SHP77 treated with DMSO at 0.1 percent for 48 hours (cell line): ENCODE results near the gene TENM4.

Source experiments
- DNase-seq: peaks from one replicate; lab custom pipeline; 2025; lab: John Stamatoyannopoulos, UW

Gene TENM4

DNA sequence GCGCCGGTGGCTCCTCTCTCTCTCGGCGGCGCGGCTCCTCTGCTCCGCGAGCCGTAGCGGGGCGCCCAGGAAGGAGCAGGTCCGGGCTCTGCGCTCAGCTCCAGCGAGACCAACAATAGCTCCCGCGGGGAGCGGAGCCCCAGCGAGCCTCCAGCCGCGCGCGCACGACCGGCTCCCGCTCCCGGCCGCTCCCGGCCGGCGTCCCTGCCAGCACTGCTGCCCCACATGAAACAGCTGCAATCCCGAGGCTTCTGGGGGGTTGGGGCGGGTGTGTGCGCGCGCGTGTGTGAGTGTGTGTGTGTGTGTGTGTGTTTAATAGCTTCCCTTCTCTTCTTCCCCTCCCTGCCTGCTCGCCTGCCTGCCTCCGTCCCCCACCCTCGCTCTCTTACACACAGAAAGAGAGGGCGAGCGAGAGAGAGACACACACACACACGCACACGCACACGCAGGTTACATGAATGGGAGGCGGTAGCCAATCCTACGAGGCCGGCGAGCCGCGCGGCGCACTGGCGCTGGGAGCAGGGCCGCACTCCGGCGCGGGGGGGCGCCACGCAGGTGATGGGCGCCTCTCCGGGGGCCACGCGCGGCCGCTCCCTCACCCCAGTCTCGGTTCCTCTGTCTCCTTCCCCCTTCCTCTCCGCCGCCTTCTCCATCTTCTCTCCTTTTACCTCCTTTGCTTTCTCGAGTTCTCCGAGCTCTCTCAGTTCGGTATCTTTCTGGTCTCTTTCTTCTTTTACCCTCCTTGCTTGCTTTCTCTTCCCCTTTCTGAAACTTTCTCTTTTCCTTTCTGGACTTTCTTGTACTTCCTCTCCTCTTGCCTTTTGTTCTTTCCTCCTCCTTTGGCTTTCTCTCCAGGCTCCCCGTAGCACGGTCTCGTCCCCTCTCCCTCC, at the start of gene TENM4:
Gene TENM4 (minus strand): TSS at position 460 of the 890 bp plus-strand sequence. CDS start 371,086 bp downstream, outside the sequence.
- no peak for DNase-seq

DNA sequence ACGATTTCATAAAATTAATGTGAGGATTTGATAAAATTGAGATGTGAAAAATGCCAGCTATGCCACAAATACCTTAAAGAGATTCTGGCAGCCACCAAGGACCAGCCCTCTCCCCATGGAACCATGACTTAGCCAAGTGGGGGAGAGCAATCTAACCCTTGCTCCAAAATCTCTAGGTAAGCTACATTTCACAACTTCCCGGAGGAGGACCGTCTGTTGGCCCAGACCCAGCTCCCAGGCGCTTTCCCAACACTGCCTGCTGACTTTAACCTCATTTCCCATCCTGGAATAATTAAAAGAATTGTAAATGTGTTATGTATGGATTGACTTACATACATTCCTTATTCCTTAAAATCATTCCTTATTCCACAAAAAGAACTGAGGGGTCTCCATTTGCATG, 47.5 kb upstream of the TENM4 start:
- DNase-seq, result no peak

DNA sequence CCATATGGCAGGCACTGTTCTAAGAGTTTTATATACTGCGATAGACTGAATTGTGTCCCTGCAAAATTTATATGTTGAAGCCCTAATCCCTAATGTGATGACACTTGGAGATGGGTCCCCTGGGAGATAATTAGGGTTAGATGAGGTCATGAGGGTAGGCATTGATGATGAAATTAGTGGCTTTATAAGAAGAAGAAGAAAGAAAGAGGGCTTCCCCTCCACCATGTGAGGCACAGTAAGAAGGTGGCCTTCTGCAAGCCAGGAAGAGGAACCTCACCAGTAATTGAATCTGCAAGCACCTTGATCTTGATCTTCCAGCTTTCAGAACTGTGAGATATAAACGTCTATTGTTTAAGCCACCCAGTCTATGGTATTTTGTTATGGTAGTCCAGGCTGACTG, 46.6 kb upstream of the TENM4 start:
- DNase-seq, result no peak

DNA sequence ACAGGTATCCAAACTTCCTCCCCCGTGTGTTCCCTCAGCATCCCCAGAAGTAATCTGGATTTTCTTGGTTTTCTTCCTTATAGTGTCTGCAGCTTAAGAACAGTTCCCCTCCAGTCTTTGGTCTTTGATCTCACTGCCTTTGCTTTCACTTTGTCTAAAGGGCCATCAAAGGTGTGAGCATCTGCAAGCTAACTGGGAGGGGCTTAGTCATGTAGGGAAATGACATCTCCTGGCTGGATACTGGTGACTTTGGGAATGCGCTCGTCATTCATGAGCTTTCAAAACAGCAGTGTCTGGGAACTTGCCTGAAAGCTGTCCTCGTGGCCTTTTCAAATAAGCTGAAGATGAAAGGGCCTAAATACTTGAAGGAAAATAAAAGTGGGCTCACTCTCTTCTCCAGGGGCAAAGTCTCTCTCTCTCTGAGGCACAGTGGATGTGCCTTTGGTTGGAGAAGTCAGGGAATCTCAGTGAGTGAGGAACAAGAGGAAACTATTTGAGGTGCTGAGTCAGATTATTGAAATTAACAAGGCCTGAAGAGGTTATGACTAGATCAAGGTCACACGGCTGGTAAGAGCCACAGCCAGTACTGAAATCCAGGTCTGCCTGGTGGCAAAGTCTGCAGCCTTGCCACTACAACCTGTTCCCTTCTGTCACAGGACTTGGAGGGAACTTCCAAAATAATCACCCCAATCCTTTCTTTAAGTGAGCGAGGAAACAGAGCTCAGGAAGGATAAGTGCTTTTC, 45.6 kb upstream of the TENM4 start:
- no peak for DNase-seq

DNA sequence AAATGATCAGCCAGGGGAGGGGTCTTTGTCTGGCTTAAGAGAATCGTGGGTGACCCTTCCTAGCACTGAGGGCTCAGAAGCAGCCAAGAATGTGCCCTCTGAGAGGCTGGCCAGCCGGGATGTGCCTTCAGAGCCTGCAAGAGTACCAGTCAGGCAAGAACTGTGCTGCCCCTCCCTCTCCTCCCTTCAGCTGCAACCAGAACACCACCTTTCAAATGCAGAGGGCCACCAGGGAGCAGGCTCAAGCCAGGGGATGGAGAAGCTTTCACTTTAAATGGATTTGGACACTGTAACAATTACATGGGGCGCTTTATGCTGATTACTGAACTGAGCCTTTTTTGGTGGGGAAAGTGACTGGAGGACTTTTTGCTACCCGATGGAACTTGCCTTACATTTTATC, 44.9 kb upstream of the TENM4 start:
- DNase-seq, result no peak

DNA sequence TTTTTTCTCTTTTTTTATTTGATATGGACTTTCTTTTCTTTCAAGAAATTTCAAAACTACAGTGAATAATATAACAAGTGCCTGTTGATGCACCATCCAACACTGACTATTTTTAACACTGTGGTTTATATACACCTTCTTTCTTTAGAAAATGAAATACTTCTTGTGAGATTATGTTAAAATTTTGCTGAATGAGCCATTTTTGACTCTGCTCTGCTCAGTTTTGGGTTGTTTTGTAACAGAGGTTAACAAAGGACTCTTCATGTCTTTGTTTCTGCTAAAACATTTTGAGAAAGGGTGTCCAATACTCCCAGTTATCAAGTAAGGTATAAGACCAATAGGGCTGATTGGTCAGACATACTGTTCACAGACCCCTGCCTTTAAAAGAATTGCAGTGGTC, 44.0 kb upstream of the TENM4 start:
- DNase-seq, result no peak

DNA sequence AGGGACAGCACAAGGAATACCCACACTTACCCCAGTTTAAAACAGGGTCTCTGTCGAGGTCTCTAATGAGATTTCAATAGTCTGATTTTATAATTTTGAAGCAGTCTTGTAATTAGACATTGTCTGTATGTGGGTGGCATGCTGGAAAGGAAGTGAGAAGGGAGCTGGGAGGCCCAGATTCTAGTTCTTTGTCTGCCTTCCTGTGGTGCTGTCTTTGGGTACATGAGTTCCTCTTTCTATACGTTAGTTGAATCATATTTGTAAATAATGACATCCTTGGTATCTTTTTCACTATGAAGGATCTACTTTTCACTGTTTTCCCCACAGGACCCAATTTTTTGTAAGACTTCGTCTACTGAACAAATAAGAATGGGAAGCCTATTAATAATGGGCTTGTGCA, 42.0 kb upstream of the TENM4 start:
- DNase-seq, result no peak

DNA sequence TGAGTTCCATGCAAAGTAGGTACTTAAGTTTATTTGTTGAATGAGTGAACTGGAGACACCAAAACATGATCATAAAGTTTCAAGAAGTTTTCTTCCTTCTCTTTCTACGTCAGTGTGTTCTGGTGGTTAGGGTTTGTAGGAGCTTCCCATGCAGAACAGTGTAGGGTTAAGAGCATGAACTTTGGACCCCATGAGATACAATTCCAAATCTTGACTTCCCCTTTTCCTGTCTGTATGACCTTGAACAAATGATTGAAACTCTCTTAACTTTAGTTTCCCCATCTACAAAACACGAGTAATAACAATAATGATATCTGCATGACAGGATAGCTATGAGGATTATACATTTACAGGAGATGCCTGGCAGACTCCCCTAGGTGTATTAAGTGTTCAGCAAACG, 41.0 kb upstream of the TENM4 start:
- no peak for DNase-seq

DNA sequence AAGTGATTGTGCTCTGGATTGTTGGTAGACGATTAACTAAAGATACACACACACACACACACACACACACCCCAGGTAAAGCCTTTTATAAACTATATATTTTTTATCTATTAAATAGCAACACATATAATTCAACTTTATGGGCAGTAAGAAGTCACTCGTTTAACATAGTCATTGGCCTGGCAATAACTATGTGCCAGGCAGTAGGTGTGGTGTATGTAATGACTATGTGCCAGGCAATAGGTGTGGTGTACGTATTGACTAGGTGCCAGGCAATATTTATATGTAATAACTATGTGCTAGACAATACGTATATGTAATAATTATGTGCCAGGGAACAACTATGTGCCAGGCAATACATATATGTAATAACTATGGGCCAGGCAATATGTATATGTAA, 40.0 kb upstream of the TENM4 start:
- DNase-seq, result no peak

DNA sequence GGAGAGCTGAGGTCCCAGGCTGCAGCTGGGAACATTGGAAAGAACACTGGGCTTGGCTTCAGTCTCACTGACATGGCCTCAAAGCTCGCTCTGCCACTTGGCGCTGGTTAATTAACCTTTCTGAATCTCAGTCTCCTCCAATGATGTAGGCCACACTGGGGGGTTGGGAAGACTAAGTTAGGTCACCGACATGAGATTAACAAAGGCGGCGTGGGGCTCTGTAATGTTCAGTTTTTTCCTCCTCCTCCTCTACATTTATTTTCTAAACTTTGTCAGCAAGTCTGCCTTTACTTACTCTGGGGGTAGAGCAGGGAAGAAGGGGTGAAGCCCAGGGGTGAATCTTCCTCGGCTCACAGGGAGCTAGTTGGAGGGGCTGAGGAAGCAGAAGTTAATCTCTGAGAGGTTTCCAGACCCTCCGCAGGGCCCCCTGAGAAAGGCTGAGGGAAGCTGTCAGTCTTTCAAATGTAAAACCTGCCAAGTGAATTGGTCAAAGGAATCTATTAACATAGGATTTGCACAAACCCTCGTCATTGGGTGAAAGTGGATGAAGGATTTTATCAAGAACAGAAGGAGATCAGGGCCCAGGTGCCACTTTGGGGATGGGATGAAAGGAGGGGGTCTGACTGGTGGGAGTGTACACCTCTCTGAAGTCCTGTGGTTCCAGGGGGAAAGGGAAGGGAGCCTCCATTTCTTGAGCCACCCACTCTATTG, 32.1 kb upstream of the TENM4 start:
- no peak for DNase-seq

DNA sequence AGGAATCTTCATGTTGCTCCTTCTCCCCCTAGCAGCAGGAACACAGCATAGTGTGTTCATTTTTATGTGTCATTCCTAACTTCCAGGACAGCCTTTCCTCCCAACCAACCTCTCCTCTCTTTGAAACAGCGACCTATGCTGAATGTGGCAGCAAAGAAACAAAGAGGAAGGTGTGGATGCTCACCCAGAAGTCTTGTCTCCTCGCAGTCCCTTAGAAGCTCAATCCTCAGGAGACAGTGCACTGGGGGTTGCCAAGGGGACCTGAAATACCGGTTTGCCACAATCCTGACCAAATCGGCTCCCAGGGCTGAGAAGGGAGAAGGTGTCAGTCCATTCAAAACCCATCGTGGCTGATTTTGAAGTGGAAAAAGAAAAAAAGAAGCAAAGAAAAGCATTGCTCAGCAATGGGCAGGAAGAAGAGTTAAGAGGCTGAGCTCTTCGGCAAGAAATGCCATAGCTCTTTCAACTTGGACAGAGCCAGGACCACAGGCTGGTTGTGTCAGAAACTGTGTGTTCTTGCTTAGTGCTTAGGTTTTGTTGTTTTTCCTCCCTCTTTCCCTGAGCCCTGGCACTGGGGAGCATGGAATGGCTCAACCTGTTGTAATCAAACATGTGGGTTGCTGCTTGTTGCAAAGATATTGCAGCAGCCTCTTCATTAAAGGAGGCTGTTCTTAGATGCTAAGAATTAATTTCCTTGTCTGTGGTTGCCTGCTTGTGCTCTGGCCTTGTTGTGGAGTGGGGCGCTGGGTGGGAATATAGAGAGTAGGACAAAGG, 30.4 kb upstream of the TENM4 start:
- DNase-seq, result no peak

DNA sequence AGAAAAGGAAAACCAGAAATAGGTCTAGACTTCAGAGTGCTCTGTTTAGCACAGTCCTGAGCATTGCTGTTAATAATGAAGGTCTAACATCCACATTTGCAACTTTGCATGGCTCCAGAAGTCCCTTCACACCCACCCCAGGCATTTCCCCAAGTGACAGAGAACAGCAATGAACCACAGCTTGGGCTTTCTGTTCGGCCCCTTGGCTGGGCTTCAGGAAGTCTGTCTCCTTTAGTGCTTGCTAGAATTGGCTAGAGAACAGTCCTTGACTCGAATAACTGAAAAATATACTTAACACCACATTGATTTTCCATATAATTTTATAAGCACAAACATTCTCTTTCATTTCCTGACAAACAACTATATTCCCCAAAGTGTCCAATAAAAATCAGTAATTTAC, 29.3 kb upstream of the TENM4 start:
- DNase-seq, result no peak

DNA sequence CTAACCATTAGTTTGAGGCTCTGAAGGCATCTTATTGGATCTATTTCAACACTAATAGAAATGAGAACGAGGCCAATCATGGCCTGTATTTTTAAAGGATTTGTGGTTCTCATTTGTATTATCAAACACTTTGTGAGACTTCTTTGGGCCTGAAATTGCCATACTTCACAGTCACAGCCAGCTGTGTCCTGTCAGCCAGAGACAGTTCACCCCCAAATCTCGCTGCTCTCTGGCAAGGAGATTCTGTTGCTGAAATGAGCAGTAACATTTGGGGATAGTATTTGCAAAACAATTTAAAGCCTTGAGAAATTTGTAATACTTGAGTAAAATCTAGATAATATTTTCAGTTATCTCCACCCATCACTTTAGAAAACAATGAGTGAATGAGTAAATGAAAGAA, 26.9 kb upstream of the TENM4 start:
- no peak for DNase-seq

DNA sequence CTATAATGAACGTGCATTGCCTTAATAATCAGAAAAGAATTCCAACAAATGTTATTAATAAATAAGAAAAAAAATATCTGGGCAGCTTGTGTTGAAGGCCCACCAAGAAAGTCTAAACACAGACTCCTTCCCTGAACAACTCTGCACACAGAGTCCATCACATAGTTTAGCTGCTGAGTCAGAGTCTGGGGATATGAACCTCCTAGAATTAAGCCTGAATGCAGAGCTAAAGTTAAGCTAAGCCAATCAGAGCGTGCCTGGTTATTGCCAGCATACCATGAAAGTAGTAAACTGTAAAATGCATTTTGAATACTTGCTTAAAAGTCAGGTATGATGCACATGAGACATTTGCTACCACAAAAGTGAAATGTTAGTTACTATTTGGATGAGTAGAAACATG, 25.6 kb upstream of the TENM4 start:
- no peak for DNase-seq

DNA sequence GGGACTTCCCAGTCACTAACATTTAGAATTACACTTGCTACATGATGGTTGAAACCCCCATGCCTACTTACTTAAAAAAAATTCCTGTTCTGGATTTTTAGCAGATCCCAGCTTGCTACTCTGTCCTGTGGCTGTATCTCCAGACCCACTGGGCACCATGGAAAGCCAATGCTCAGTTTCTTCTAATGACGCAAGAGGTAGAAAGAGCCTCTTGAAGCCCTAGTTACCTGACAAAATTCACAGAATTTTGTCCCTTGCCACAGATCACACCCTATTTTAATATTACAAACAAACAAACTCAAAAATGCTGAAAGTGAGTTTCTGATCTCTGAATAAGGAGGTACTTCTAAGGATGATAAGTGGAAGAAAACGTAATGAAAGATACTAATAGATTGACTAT, 24.3 kb upstream of the TENM4 start:
- no peak for DNase-seq

DNA sequence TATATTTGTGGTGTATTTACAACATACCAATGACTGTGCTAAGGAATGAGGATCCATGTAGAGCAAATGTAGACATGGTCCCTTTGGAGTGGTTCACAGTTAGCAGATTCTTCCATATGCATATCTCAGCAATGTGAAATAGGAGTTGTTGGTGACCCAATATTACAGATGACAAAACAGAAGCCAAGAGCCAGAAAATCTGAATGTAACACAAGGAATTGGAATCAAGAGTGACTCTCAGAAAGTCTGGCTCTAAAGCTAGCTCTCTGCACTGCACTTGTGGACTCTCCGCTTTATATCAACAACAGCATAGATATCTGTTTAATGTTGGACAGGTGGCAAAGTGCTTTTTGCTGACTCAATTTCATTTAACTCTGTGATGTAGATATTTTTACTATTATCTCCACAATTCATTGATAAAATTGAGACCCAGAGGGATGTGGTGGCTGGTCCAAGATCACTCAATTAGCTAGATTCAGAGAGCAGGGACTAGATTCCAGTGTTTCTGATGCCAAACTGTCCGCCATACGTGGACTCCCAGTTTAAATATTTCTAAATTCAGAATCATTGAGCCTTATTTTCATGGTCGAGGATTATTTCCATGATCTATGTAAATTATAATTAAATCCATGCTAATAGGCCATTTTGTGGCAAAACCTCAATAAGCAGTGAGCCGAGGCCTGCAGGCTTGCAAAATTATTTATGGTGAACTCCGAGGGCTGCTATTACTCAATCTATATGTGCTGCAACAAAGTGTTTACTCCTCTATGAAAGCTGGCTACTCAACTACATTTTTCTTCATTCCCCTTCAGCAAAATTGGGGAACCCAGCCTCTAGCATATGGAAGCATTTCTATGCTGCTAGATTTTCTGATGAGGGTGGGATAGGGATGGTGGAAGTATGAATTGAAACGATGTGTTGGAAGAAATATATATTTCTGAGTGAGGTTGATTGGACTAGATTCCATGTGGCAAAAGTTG, 21.1 kb upstream of the TENM4 start:
- DNase-seq, result no peak

DNA sequence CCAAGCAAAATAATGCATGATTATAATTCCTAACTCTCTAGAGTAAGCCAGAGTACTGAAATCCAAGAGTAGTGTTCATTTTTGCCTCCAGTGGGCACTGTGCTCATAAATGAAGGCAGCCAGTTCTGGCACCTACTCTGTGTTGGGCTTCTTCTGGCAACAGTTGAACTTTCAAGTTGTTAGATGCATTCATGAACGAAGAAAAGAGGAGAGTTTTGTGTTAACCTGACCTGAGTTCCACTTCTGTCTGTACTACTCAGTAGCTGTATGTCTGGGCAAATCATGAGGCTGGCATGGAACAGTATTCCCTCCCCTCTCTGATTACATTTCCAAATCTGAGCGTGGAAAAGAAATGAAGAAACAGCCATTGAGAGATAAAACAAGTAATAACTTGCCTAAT, 20.3 kb upstream of the TENM4 start:
- no peak for DNase-seq

DNA sequence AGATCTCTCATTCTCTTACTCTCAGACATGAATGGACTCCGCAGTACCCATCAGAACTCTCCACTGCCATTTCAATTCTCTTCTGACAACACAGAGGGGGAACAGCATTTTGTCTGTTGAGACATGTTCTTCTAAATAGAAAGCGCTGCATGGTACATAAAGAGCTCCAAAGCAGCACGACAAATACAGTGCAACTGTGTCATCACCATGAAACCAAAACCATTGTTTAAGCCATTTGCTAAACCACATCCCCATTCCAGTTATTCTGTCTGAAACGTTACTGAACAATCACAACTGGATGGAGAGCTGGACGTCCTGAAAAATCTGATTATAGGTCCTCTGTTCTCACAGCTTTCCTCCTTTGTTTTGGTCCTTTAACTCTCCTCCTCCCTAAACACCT, 17.9 kb upstream of the TENM4 start:
- no peak for DNase-seq

DNA sequence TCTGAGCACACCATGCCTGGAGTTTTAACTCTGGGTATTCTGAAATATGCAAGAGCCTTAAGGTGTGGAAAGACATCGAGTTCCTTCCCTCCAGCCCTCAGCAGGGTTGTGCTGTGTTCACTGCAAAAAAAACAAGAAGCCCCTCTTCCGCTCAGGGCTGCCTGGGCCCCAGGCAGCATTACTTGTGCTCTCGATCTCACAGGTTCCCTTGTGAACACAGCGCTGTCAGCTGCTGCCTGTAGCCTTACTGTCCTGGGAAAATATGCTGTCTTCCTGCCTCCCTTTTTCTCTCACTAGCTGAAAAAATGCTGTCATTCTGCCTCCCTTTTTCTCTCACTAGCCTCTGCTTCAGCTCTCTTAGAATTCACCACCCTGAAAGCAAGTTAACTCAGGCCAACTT, 15.7 kb upstream of the TENM4 start:
- no peak for DNase-seq

DNA sequence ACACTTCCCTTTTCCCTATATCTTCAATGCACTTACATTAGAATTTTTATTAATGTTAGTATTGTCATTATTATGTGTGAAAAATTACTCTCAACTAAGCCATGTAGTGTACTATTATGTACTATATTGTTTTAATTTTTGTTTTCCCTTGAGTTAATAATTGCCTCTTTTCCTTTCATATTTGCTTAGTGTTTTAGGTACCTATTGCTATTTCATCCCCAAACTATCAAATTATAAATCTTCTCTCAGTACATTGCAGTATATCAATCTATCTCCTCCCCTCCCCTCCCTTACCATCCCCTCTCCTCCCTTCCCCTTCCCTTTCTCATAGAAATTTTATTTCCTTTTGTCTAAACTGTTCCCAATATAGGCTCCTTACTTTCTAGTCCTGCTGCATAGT, 12.8 kb upstream of the TENM4 start:
- no peak for DNase-seq

DNA sequence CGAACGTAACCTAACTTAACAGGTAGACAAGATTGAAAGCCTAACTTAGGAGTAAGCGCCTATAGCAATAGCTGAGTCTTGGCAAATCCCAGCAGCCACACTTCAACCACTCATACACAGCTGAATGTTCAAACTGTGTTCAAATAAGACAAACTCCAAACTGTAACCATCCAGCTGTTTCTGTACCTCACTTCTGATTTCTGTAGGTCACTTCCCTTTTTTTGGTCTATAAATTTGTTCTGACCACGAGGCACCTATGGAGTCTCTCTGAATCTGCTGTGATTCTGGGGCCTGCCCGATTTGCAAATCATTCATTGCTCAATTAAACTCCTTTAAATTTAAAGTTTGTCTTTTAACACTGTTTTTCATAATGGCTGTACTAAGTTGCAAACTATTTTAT, 8.2 kb upstream of the TENM4 start:
- no peak for DNase-seq
